IPS-NIHi11 (cell line): Measurements from ENCODE around the gene ORAI2.
"Not testable (repeated sequence)": the region's sequence is repeated elsewhere in the genome, so short reads cannot be mapped to it uniquely, and the experiment has no call there.

Experiments used
- DNase-seq: peaks from one replicate; pipeline ENCODE4 v3.0.0; 2012; ENCODE audit warnings: mixed read lengths, low spot score

The ORAI2 gene

DNA sequence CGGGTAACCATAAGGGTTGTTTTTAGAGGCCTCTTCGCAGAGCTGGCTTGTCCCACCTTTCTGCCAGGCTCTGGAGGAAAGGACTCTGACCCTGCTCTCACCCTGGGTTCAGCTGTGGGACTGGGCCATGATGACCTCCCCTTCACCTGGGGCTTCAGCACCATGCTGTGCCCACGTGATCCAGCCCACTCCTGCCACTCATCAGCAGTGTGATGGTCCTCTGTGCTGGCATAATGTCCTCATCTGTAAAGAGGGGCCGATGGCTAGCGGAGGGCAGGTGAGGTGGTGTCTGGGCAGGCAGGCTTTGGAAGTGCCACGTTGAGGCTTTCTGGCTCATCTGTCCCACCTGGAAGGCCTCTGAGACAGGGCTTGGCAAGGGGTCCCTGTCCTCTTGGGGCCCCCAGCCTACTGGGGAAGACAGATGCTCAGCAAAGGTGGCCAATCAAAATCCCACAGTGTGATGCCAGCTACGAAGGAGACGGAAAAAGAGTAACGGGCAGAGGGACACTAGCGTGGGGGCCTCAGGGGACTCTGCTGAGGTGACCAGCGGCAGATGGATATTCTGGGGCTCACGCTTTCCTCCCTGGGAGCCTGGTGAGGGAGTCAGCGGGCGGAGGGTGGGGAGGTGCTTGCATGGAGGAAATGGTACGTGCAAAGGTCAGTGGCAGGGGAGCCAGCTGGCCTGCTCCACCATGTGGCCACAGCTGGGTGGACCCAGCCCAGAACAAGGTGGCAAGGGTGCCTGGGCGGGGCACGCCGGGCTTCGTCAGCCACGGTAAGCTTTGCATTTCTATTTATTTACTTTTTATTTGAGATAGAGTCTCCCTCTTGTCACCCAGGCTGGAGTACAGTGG is 36.8 kb downstream of the ORAI2 start:
- DNase-seq = no peak

DNA sequence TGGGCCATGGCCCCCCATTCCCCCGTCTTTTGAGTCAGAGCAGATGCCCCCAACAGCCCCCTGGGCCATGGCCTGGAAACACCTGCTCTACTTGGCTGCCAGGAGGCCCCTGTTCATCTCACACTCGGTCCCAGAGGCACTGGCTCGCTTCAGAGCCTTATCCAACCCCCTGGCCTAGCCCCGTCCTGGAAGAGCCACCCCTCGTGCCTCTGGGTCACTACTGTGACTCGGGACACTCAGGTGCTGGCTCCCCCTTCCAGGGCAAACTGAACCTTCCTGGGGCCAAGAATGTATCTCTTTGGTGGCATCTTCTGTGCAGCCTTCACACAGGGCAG is 38.4 kb downstream of the ORAI2 start:
- DNase-seq = no peak

DNA sequence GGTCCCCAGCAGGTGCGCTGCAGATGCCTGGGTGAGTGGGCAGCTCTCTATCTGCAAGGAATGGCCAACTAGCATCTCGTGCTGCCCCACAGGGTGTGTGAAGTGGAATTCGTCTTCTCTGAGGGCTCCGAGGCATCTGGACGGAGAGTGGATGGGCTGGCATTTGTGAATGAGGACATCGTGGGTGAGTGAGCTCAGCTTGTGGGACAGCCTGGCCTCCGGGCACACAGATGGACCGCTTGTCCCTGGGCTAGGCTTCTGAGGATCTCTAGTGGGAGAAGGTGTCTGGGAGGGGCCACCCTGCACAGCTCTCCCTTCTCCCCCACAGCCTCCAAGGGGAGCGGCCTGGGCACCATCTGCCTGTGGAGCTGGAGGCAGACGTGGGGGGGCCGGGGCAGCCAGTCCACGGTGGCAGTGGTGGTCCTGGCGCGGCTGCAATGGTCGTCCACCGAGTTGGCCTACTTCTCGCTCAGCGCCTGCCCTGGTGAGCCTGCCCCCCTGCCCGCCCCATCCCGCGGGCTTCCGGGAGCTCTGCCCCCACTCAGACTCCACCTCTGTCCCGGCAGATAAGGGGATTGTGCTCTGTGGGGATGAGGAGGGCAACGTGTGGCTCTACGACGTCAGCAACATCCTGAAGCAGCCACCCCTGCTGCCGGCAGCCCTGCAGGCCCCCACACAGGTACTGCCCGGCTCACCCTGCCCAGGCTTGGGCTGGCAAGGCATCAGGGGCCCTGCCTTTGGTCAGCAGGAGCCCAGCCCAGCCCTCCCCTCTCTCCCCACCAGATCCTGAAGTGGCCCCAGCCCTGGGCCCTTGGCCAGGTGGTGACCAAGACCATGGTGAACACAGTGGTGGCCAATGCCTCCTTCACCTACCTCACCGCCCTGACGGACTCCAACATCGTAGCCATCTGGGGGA is 39.0 kb downstream of the ORAI2 start:
- no peak for DNase-seq

DNA sequence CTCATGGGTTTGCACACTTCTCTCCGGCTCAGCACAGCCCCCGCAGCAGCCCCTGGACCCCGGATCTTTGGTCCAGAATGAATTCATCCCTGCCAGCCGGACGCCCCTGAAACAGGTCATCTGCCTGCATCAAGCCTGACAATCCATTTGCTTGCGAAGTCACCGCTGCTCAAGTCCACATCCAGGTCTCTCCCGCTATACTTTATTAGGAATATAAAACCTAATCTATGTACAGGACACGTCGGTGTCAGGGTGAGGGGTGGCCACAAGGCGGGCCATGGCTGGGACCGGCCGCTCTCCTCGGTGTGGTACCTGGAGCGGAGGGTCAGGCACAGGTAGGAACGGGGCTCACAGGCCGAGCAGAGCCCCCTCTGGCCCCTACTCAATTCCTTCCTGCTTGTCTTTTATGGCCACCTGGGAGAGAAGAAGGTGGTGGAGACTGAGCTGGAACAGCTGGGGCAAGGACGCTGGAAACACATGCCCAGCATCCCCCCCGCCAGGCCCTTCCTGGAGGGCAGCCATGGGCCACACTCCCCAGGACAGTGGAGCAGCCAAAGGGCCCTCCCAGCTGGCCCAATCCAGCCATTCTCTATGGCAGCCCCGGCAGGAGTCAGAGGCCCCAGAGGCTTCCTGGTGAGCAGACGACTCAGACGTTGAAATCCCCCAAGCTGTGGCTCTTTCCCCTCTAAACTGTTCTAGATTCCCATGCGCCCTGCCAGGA is 40.1 kb downstream of the ORAI2 start:
- DNase-seq = no peak

DNA sequence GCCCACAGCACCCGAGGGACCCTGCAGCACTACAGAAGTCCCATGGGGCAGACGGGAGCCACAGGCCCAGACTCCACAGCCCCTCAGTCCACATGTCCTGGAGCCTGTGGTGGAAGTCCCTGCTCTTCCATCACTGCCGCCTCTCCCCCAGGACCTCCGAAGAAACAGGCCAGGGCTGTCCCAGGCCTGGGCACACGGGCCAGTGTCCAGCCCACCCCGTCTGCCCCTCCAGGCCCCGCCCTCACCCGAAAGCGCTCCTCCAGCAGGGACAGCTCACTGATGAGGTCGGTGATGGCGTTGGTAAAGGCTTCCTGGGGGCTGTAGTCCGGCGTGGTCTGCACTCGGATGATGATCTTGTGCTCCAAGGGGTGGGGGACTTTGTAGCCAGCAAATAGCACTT is 40.7 kb downstream of the ORAI2 start:
- DNase-seq = not testable (repeated sequence)

DNA sequence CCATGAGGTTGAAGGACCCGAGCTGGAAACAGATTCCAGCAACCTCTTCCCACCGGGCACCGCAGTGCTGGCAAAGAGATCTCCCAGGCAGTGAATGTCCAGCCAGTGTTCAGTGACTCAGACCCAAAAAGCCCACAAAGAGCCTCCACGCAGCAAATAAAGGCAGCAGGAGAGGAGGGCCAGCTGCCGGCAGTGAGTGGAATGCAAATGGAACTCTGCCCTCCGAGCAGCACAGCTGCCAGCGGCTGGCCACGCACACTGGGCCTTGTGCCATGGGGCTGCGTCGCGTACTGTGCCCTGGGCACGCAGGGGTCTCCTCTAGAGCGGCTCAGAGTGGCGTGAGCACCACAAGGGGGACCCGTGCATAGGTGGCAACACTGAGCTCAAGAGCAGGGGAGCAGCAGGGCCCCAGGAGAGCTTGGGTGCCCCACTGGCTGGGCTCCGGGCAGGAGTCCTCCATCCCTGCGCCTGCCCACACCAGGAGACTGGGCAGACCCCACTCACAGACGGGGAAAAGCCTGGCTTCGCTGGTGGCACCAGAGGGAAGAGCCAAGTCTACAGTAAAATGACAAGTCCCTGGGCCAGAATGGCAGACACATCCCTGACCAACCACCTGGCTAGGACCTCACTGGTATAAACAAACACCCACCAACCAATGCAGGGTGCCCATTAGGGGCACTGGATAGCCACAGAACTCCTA is 41.5 kb downstream of the ORAI2 start:
- not testable (repeated sequence) for DNase-seq

DNA sequence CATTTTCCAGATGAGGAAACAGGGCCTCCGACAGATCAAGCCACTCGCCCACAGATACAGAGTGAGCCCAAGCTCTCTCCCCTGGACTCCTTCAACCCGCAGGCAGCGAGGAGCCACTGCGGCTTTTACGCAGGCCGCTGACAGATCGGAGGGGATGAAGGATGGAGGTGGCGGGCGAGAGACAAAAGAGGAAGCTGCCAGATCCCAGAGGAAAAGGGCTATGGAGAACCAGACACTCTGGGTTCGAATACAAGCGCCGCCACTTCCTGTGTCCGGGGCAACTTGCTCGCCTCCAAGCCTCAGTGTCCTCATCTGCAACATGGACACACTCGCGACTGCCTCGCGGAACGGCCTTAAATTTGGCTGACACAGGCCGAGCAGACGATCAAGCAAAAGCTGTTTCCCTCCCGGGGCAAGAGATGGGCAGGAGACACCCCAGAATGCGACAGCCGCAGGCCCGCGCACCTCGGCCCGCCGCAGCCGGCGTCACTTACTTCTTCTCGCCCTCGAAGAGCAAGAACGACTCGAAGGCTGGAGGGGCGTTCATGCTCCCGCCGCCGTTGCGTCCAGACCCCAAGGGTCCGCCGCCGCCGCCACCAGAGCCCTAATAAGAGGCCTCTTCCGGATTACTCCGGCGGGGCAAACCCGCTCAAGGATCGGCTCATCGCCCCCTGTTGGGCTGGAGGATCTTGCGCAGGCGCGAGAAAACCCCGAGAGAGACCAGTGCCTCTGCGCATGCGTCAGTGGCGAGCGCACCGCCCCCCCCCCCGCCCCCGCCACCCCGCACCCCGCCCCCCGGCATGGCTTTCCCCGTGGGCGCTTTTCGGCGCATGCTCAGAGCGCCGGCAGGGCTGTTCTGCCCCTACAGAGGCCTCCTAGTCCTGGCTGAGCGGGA is 45.2 kb downstream of the ORAI2 start, which contains the start of gene POLR2J:
POLR2J (minus strand) TSS at position 609 of the 895 bp plus-strand sequence; CDS start at position 547, 62 bp downstream.
- DNase-seq = not testable (repeated sequence)

DNA sequence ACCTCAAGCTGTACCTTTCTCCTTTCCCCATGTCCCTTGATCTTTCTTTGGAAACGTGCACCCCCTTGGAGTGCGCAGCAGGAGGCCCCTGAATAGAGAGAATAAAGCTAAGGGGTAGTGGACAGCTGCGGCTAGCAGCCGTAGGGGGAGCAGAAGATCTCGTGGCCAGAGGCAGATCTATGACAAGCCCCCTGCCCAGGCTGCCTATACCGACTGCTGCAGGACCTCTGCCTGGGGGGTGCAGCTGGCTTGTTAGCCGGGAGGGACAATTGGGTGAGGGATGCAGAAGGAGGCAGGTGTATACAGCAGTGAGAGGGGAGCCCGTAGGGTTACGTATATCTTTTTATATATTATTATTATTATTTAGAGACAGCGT is 45.8 kb downstream of the ORAI2 start:
- DNase-seq = not testable (repeated sequence)

DNA sequence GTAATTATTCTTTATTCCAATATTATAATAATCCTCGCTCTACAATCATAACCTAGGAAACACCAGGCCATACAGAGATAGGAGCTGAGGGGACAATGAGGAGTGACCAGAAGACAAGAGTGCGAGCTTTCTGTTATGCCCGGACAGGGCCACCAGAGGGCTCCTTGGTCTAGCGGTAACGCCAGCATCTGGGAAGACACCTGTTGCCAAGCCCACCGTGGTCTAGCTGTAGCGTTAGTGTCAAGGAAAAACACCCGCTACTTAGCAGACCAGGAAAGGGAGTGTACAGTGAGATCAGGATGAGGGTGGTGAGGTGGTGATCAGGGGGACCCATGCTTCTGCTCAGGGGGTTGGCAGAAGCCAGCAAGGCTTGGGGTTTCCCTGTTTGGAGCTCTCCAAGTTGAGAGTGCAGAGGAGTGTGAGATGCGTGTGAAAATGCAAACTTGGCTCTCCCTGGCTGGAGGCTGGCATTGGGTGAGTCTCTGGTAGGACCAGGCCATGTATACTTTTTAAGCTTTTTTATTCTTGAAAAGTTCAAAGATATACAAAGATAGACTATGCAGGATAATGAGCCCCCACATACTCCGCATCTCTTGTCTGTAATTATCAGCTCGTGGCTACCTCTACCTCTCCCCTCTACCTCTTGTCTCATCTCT is 46.7 kb downstream of the ORAI2 start:
- DNase-seq = not testable (repeated sequence)

DNA sequence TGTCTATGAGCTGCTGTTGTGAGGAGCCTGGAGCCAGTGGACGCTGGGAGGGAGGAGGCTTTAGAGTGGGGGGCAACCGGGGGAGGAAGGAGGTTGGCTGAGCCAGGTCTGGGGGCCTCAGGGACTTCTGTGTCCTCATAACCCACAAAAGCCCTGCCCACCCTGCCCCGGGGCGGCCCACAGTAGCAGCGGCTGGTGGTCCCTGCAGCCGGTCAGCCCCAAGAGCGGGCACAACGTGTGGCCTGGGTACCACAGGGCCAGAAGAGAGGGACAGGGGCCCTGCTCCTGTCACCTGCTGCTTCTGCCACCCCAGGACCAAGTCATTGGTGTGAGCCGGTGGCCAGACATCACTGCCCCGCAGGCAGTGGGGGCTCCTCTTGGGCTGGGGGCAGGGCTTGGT is 48.6 kb downstream of the ORAI2 start:
- DNase-seq = not testable (repeated sequence)

DNA sequence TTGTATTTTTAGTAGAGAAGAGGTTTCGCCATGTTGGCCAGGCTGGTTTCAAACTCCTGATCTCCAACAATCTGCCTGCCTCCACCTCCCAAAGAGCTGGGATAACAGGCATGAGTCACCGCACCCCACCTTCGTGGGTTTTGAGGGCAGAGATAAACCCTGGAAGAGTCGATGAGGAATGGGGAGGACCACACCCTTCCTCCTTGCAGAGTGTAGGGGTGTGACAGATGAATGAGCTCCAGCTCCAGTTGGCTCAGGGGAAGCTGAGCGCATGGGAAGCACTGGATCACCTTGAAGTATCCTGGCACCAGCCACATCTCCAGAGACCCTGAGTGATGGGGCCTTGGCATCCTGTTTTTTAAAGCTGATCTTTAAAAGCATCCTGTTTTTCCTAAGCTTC is 50.9 kb downstream of the ORAI2 start:
- not testable (repeated sequence) for DNase-seq

DNA sequence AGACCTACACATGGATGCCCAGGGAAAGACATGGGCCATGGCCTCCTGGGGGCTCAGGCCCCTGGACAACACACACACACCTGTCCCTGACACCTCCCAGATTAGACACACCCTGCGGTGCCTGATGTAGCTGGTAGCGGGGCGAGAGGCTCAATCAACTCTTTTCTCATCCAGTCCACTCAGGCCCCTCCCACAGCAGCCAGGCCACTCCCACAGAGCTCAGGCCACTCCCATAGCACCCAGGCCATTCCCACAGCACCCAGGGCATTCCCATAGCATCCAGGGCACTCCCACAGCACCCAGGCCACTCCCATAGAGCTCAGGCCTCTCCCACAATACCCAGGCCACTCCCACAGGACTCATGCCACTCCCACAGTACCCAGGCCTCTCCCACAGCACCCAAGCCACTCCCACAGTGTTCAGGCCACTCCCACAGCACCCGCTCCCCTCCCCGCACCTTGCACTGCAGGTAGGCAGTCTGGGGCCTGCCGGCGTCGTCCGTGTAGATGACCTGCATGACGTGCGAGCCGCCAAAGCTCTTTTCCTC is 57.2 kb downstream of the ORAI2 start:
- DNase-seq = not testable (repeated sequence)

DNA sequence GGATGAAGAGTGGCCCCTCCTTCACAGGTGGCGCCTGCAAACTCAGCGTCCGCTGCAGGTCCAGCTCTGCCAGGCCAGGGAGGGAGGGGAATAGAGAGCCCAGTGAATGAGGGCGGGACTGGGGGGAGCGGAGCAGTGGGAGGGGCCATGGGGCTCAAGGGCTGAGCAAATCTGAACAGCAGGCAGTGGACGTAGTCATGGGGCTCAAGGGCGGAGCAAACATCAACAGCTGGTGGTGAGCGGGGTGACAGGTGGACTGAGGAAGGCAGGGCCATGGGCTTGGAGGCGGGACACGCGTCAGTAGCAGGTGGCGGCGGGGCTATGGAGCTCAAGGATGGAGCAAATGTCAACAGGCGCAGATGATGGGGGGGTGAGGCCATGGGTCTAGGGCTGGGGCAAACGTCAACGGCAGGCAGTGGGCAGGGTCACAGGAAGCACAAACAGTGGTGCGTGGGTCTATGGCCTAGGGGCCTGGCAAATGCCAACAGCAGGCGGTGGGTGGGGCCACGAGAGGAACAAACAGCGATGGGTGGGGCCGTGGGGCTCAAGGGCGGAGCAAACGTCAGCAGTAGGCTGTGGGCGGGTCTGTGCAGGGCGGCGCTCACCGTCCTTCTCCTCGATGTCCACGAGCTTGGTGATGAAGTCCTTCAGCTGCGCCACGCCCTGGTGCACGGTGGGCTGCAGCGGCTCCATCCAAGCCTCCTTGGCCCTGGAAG is 60.0 kb downstream of the ORAI2 start:
- not testable (repeated sequence) for DNase-seq

DNA sequence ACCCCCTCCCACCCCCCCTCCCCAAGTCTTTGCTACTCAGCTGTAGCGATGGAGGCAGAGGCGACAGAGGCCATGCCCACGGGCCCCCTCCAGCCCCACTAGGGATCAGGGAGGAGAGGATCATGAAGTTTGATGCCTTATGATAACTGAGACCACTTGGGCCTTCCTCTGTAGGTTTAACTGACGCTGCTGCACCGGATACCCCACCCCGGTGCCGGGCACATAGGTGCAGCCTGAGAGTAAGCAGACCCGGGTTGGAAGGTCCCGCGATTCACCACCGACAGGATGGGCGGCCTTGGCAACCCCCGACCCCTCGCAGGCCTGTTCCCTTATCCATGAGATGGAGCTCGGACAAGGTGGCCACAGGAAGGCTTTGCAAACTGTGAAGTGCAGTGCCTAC is 60.7 kb downstream of the ORAI2 start:
- not testable (repeated sequence) for DNase-seq

DNA sequence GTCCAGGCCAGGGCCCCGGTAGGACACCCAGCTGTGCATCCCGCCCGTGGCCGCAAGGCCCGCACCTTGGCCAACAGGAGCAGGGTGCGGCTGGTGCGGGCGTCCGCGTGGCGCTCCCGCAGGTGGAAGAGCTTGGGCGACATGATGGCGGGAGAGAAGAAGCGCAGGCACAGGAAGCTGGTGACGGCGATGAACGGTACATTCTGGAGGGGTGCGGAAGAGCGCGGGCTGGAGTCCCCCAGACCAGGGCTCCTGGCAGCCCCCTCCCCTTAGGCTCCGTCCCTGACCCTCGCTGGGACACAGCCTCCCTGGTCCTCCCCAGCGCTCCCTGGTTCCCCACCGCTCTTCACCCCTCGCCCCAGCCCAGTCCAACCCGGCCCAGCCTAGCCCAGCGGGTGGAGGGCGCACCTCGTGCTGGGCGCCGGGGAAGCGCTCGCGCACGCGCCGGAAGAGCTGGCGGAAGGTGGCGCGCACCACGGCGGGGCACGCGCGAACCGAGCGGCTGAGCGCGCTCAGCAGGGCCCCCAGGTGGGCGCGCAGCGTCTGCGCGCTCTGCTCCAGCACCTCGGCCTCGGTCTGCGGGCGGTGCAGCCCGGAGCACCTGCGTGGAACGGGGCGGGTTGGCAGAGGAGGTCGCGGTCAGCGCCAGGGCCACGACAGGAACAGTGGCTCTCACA is 61.2 kb downstream of the ORAI2 start:
- DNase-seq = not testable (repeated sequence)

DNA sequence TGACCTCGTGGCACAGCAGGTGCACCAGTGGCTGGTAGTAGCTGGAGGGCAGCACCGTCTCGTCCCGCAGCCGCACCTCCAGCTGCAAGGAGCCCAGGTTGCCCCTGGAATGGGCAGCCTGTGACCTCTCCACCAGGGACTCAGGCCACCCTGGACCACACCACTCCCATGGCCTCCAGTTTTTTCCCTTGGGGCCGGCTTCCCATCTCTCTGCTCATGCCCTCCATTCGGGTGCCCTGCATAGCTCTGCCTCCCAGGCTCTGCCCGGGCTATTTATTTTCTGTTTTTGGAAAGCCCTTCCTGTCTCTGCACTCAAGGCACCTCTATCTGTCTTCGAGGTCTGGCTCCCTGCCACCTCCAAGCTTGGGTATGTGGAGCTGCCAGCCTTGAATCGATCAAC is 63.5 kb downstream of the ORAI2 start:
- not testable (repeated sequence) for DNase-seq

DNA sequence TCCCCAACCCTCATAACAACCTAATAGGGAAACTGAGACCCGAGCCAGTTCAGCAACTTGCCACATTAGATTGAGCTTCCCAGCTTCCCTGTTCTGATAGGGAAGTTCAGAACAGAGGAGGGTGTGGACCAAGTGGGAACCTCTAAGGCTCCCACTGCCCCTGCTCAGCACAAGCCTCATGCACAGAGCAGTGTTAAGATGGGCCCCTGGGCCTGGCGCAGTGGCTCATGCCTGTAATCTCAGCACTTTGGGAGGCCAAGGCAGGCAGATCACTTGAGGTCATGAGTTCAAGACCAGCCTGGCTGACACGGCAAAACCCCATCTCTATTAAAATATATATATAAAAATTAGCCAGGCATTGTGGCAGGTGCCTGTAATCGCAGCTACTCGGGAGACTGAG is 63.9 kb downstream of the ORAI2 start:
- not testable (repeated sequence) for DNase-seq

DNA sequence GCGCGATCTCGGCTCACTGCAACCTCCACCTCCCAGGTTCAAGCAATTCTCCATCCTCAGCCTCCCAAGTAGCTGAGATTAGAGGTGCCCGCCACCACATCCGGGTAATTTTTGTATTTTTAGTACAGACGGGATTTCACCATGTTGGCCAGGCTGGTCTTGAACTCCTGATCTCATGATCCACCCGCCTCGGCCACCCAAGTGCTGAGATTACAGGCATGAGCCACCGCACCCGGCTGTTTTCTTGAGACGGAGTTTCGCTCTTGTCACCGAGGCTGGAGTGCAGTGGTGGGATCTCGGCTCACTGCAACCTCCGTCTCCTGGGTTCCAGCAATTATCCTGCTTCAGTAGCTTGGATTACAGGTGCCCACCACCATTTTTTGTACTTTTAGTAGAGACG is 64.9 kb downstream of the ORAI2 start:
- not testable (repeated sequence) for DNase-seq
